ENCODE measurements around the gene ATXN7L3. TPM values are rescaled to one million over a fixed set of nuclear protein-coding genes. Genes with fewer than 3 reads are reported as not detected.
A peak's percentile ranks its signal among the peaks of the same experiment; 100 is the strongest.

The ATXN7L3 gene
- total and polyA plus RNA-seq, 9 of the 15 experiments (the other 6 are each of a cell fraction or from before 2014, with no cell fraction given) = 0.62 to 66.1 (median 33.2) TPM

DNA sequence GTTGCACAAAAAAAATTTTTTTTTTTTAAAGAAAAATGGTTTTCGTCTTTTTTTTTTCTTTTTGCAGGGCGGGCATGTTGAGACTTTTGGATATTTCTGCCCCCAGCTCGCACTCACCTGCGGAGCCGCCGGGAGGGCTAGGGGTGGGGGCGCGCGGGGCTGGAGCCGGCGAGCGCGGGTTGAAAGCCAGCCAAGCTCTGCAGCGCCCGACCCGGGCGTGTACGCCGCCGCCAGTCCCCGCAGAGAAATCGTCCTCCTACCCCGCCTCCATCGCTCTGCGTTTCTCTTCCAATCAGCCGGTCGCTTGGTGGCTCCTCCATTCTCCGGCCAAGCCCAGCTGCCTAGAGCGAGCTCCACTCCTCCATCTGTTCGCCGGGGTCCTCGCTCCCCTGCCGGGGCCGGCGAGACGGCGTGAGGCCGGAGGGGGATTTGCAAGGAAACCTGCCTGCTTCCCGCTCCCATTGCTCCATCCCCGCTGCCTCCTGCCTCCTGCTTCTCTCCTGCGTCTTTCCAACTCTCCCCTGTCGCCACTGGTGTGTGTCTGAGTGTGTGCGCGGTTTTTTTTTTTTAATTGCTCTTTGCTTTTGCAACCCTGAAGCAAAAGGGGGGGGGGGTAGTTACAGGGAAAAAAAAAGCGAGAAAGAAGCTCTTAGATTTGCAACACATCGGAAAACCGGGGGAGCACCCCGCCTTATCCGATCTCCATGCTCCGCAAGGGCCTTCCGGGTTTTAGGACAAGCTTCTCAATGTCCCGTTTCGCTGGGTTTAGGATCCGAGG, 21.6 kb upstream of the ATXN7L3 start (continued):
- TF ChIP-seq TEAD2 (tag; IDR thresholded peaks at IDR 0.05) (no peak), YY1 (IDR thresholded peaks at IDR 0.05; ENCODE audit: borderline replicate concordance in 1 of 3, control insufficient read depth in 1 of 3, extremely low read depth in 1 of 3, insufficient read depth in 3 of 3, insufficient read length in 1 of 3, insufficient replicate concordance in 2 of 3, low read depth in 1 of 3, low read length in 2 of 3) (peak in 2 of 3 experiments; percentile 54 to 76), STAG1 (CRISPR knock-in tag; IDR thresholded peaks at IDR 0.05; ENCODE audit: borderline replicate concordance) (no peak), NFE2L1 (tag; IDR thresholded peaks at IDR 0.05; ENCODE audit: borderline replicate concordance, low read depth) (no peak), CBFA2T2 (conservative IDR thresholded peaks at IDR 0.05) (no peak), SNIP1 (IDR thresholded peaks at IDR 0.05; ENCODE audit: low read depth) (no peak), MCM3 (IDR thresholded peaks at IDR 0.05) (no peak), FOXM1 (IDR thresholded peaks at IDR 0.05; ENCODE audit: low read depth) (no peak), FOXM1 (CRISPR knock-in tag; IDR thresholded peaks at IDR 0.05; ENCODE audit: low read depth) (0 out of 2 replicates have a peak, but pooled peaks have one; percentile 13)
- TF ChIP-seq, protein P1, sequence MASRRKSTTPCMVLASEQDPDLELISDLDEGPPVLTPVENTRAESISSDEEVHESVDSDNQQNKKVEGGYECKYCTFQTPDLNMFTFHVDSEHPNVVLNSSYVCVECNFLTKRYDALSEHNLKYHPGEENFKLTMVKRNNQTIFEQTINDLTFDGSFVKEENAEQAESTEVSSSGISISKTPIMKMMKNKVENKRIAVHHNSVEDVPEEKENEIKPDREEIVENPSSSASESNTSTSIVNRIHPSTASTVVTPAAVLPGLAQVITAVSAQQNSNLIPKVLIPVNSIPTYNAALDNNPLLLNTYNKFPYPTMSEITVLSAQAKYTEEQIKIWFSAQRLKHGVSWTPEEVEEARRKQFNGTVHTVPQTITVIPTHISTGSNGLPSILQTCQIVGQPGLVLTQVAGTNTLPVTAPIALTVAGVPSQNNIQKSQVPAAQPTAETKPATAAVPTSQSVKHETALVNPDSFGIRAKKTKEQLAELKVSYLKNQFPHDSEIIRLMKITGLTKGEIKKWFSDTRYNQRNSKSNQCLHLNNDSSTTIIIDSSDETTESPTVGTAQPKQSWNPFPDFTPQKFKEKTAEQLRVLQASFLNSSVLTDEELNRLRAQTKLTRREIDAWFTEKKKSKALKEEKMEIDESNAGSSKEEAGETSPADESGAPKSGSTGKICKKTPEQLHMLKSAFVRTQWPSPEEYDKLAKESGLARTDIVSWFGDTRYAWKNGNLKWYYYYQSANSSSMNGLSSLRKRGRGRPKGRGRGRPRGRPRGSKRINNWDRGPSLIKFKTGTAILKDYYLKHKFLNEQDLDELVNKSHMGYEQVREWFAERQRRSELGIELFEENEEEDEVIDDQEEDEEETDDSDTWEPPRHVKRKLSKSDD (conservative IDR thresholded peaks at IDR 0.05; ENCODE audit: low read length) = no peak
- TF ChIP-seq, protein P2, sequence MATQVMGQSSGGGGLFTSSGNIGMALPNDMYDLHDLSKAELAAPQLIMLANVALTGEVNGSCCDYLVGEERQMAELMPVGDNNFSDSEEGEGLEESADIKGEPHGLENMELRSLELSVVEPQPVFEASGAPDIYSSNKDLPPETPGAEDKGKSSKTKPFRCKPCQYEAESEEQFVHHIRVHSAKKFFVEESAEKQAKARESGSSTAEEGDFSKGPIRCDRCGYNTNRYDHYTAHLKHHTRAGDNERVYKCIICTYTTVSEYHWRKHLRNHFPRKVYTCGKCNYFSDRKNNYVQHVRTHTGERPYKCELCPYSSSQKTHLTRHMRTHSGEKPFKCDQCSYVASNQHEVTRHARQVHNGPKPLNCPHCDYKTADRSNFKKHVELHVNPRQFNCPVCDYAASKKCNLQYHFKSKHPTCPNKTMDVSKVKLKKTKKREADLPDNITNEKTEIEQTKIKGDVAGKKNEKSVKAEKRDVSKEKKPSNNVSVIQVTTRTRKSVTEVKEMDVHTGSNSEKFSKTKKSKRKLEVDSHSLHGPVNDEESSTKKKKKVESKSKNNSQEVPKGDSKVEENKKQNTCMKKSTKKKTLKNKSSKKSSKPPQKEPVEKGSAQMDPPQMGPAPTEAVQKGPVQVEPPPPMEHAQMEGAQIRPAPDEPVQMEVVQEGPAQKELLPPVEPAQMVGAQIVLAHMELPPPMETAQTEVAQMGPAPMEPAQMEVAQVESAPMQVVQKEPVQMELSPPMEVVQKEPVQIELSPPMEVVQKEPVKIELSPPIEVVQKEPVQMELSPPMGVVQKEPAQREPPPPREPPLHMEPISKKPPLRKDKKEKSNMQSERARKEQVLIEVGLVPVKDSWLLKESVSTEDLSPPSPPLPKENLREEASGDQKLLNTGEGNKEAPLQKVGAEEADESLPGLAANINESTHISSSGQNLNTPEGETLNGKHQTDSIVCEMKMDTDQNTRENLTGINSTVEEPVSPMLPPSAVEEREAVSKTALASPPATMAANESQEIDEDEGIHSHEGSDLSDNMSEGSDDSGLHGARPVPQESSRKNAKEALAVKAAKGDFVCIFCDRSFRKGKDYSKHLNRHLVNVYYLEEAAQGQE (IDR thresholded peaks at IDR 0.05; ENCODE audit: borderline replicate concordance) = no peak
- TF ChIP-seq, protein P2 (CRISPR knock-in tag; IDR thresholded peaks at IDR 0.05; ENCODE audit: low read depth) = no peak
- TF ChIP-seq, protein P3, sequence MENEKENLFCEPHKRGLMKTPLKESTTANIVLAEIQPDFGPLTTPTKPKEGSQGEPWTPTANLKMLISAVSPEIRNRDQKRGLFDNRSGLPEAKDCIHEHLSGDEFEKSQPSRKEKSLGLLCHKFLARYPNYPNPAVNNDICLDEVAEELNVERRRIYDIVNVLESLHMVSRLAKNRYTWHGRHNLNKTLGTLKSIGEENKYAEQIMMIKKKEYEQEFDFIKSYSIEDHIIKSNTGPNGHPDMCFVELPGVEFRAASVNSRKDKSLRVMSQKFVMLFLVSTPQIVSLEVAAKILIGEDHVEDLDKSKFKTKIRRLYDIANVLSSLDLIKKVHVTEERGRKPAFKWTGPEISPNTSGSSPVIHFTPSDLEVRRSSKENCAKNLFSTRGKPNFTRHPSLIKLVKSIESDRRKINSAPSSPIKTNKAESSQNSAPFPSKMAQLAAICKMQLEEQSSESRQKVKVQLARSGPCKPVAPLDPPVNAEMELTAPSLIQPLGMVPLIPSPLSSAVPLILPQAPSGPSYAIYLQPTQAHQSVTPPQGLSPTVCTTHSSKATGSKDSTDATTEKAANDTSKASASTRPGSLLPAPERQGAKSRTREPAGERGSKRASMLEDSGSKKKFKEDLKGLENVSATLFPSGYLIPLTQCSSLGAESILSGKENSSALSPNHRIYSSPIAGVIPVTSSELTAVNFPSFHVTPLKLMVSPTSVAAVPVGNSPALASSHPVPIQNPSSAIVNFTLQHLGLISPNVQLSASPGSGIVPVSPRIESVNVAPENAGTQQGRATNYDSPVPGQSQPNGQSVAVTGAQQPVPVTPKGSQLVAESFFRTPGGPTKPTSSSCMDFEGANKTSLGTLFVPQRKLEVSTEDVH (IDR thresholded peaks at IDR 0.05; ENCODE audit: low read depth, partially characterized antibody) = no peak

Data from K562 (cell line).